Testis (tissue), 3 donors: ENCODE results near the gene CTIF. TPM values are rescaled to one million over a fixed set of nuclear protein-coding genes. Genes with fewer than 3 reads are reported as not detected.

ENCODE experiments used
- DNase-seq: peaks from one replicate; pipeline ENCODE4 v3.0.0-alpha.2; 2019
- H3K27ac ChIP-seq, 2 donors: fragments of 200-600 bp; sonication (generic); one replicate each; pipeline ENCODE4 v1.5.1; 2019
- H3K27me3 ChIP-seq: fragments of 200-600 bp; sonication (generic); one replicate; pipeline ENCODE4 v1.5.1; 2019
- H3K36me3 ChIP-seq: fragments of 200-600 bp; sonication (generic); one replicate; pipeline ENCODE4 v1.5.1; 2017; ENCODE audit warnings: low read depth; ENCODE audit errors: missing control alignments
- H3K4me1 ChIP-seq: fragments of 200-600 bp; sonication (generic); one replicate; pipeline ENCODE4 v1.5.1; 2019
- H3K4me3 ChIP-seq, 2 donors: fragments of 200-600 bp; sonication (generic); one replicate each; pipeline ENCODE4 v1.5.1; 2017 to 2019
- H3K9me3 ChIP-seq: fragments of 200-600 bp; sonication (generic); one replicate; pipeline ENCODE4 v1.5.1; 2017
- CTCF ChIP-seq, 3 experiments: fragments of 450-650 bp in 2 of 3; fragments of 200-600 bp in 1 of 3; sonication (generic) in 1 of 3; IDR thresholded peaks; one replicate each; pipeline ENCODE4 v1.5.1; 2016 to 2019; ENCODE audit warnings: antibody characterized with exemption in 3 of 3, mild to moderate bottlenecking in 2 of 3, moderate library complexity in 1 of 3
- POLR2A ChIP-seq: fragments of 450-650 bp; IDR thresholded peaks from one replicate; pipeline ENCODE4 v1.6.1; 2017; ENCODE audit warnings: antibody characterized with exemption, mild to moderate bottlenecking, moderate library complexity
- WGBS, 2 donors: methylation state at CpG; one replicate each; pipeline ENCODE4 v1.1.5; 2018; 5-methylcytosine and 5-hydroxymethylcytosine counted together
- intact Hi-C: fragments of 100-400 bp; cut with DNase I; formaldehyde crosslinking; loops from one replicate; pipeline ENCODE4 v1.15.1; 2023; ENCODE audit warnings: low total_unique reads
- polyA plus RNA-seq: library from polyadenylated mRNA; stranded (reverse); fragments of 350-450 nt; fragmentation: Illumina TruSeq; extraction: RNeasy Lipid Tissue Mini Kit (QIAGEN cat#74804); gene quantifications from one replicate; pipeline ENCODE4 v1.2.3, GENCODE V29; 2014; ENCODE audit warnings: low read depth, low replicate concordance; ENCODE audit not compliant: insufficient read depth
- total RNA-seq, 2 donors: library from RNA; depleted of rRNA; stranded (reverse); fragments of >200 nt; gene quantifications; one replicate each; pipeline ENCODE4 v1.2.3, GENCODE V29; 2016

CTIF gene
- total and polyA plus RNA-seq, 3 donors from 2014 or later: 33.8 to 41.5 (median 35.6) TPM

GRCh38 chr18:48700446-48700845 lies 161.6 kb downstream of the CTIF start:
- no peak for DNase-seq
- Histone ChIP-seq H3K9me3 (no peaks in the 10 kb centered on the region), H3K27ac (no peak overlapping the region), H3K4me3 (no peak overlapping the region), H3K4me1 (no peaks in the 10 kb centered on the region), H3K27me3 (no peaks in the 10 kb centered on the region), H3K36me3 (no peaks in the 10 kb centered on the region)
- intact Hi-C loops: no loop called here
- WGBS, 2 donors: 95% methylated on average over 6 to 9 of the region's 9 CpGs
- no peak for TF ChIP-seq CTCF (IDR thresholded peaks at IDR 0.05)
- no peak for TF ChIP-seq POLR2A

DNA sequence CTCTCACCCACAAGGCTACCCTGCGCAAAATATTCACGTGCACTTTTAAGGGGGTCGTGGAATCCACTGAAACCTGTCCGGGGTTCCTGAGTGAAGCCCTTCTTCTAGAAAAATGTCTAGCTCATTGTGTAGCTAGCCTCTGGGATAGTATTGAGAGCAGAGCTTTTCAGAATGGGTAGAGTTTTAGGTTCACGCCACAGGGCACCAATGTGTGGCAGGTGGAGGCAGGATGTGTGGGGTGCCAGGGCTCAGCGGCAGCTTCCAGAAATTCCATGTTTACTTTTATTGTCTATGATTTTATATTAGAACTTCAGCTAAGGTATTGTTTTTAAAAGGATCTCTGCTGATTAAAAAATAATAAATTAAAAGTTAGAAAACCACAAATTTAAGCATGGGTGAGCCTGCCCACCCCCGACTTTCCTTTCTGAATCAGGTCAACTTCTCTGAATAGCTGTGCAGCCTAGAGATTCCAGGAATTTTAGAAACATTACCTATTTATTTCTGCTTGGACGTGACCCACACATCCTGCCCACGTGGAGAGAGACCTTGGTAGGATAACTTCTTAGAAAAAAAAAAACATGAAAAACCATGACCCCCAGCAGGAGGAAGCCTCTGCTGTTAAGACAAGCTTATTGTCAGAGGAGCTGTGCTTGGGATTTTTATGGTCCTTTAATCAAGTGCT lies 163.7 kb downstream of the CTIF start:
- Histone ChIP-seq H3K4me3 (no peak overlapping the region), H3K36me3 (no peaks in the 10 kb centered on the region), H3K27ac (no peak overlapping the region), H3K4me1 (peaks cover 7% of the 10 kb centered on the region), H3K27me3 (no peaks in the 10 kb centered on the region), H3K9me3 (no peaks in the 10 kb centered on the region)
- TF ChIP-seq POLR2A: no peak
- 84 to 85% methylated on average over 9 of the region's 9 CpGs for WGBS, 2 donors
- intact Hi-C loops: no loop called here
- DNase-seq: no peak

- TF ChIP-seq POLR2A (no peak), CTCF (IDR thresholded peaks at IDR 0.05) (no peak)
- no peak overlapping the region for H3K27ac ChIP-seq
- H3K36me3 ChIP-seq: no peaks in the 10 kb centered on the region
- H3K4me3 ChIP-seq: no peak overlapping the region
- intact Hi-C loops: no loop called here
- WGBS, 2 donors: 84 to 90% methylated on average over 1 of the region's 1 CpG
- no peaks in the 10 kb centered on the region for H3K27me3 ChIP-seq
- H3K4me1 ChIP-seq: peaks cover 7% of the 10 kb centered on the region
- H3K9me3 ChIP-seq: no peaks in the 10 kb centered on the region
- DNase-seq: no peak
Observed at GRCh38 chr18:48703028-48703386, 164.2 kb downstream of the CTIF start.

GRCh38 chr18:48703418-48703817 lies 164.6 kb downstream of the CTIF start:
- Histone ChIP-seq H3K36me3 (no peaks in the 10 kb centered on the region), H3K9me3 (no peaks in the 10 kb centered on the region), H3K4me3 (no peak overlapping the region), H3K27me3 (no peaks in the 10 kb centered on the region), H3K4me1 (peaks cover 7% of the 10 kb centered on the region), H3K27ac (no peak overlapping the region)
- intact Hi-C loops: no loop called here
- no peak for DNase-seq
- no peak for TF ChIP-seq CTCF (IDR thresholded peaks at IDR 0.05)
- no peak for TF ChIP-seq POLR2A
- WGBS, 2 donors: 78 to 81% methylated on average over 4 of the region's 4 CpGs

DNA sequence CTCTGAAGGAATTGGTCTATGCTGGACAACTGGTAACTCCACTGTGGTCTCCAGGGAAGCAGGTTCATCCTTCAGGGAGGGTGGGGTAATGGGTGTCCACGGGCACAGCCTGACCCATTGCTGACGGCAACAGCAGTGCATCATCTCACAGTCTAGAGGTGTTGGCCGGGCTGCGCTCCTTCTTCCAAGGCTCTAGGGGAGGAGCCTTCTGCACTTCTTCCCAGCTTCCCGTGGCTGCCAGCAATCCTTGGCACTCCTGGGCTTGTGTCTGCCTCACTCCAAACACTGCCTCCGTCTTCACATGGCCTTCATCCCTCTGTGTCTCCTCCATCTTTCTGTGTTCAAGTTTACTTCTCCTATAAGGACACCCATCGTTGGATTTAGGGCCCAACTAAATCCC lies 166.2 kb downstream of the CTIF start:
- intact Hi-C loops: no loop called here
- Histone ChIP-seq H3K4me3 (no peak overlapping the region), H3K4me1 (peaks cover 7% of the 10 kb centered on the region), H3K9me3 (no peaks in the 10 kb centered on the region), H3K27ac (no peak overlapping the region), H3K36me3 (no peaks in the 10 kb centered on the region), H3K27me3 (no peaks in the 10 kb centered on the region)
- 70 to 80% methylated on average over 5 to 7 of the region's 7 CpGs for WGBS, 2 donors
- TF ChIP-seq POLR2A (no peak), CTCF (IDR thresholded peaks at IDR 0.05) (no peak)
- no peak for DNase-seq
